Hippocampal formation (tissue), 2 donors: ENCODE measurements around the gene SH3RF3.

Experiments used
- DNase-seq, 2 donors: peaks; one replicate each; lab custom pipeline; 2025; lab: John Stamatoyannopoulos, UW

Gene SH3RF3

GRCh38 chr2:109287413-109287812 lies 158.4 kb downstream of the SH3RF3 start:
- no peak for DNase-seq

- no peak for DNase-seq
These were observed 158.8 kb downstream of the SH3RF3 start for GRCh38 chr2:109287838-109288237.

GRCh38 chr2:109288544-109289368 lies 159.8 kb downstream of the SH3RF3 start:
- DNase-seq, result no peak

GRCh38 chr2:109289504-109290222 lies 160.7 kb downstream of the SH3RF3 start:
- no peak for DNase-seq

GRCh38 chr2:109290887-109291643 lies 162.1 kb downstream of the SH3RF3 start:
- DNase-seq, result no peak

- DNase-seq, result no peak
These were observed 163.4 kb downstream of the SH3RF3 start for GRCh38 chr2:109292386-109292785.

- no peak for DNase-seq
These were observed 164.7 kb downstream of the SH3RF3 start for GRCh38 chr2:109293663-109294062.

GRCh38 chr2:109294523-109294922 lies 165.5 kb downstream of the SH3RF3 start:
- DNase-seq, result no peak

GRCh38 chr2:109295070-109295780 lies 166.2 kb downstream of the SH3RF3 start:
- DNase-seq, result no peak

GRCh38 chr2:109295781-109296117 lies 166.7 kb downstream of the SH3RF3 start:
- no peak for DNase-seq

- no peak for DNase-seq
These were observed 168.8 kb downstream of the SH3RF3 start for GRCh38 chr2:109297566-109298490.

- DNase-seq, result no peak
These were observed 169.8 kb downstream of the SH3RF3 start for GRCh38 chr2:109298851-109299250.

- no peak for DNase-seq
These were observed 170.5 kb downstream of the SH3RF3 start for GRCh38 chr2:109299536-109299935.

GRCh38 chr2:109300582-109300981 lies 171.6 kb downstream of the SH3RF3 start:
- DNase-seq, result no peak

- DNase-seq, result no peak
These were observed 172.7 kb downstream of the SH3RF3 start for GRCh38 chr2:109301746-109302145.

- no peak for DNase-seq
These were observed 173.3 kb downstream of the SH3RF3 start for GRCh38 chr2:109302319-109302718.

- no peak for DNase-seq
These were observed 175.2 kb downstream of the SH3RF3 start for GRCh38 chr2:109304242-109304641.

GRCh38 chr2:109304731-109305470 lies 175.9 kb downstream of the SH3RF3 start:
- no peak for DNase-seq

GRCh38 chr2:109305490-109306167 lies 176.6 kb downstream of the SH3RF3 start:
- DNase-seq, result no peak

- no peak for DNase-seq
These were observed 177.2 kb downstream of the SH3RF3 start for GRCh38 chr2:109306190-109306589.
